ENCODE measurements around the gene LBHD2.

- no peak for TF ChIP-seq POLR2A (IDR thresholded peaks at IDR 0.05; ENCODE audit: low read length)
- no peak for TF ChIP-seq GATA1 (IDR thresholded peaks at IDR 0.05; ENCODE audit: low read depth, low read length)
Observed at GRCh38 chr14:103094406-103095209, 10.6 kb downstream of the LBHD2 start, which contains the start of gene EXOC3L4.

All from erythroblast (primary cell).